Gastrocnemius medialis (tissue), 4 donors: ENCODE measurements around the gene CHMP6.

Source experiments
- POLR2A ChIP-seq, 2 donors: fragments of 450-650 bp; IDR thresholded peaks; one replicate each; pipeline ENCODE4 v1.6.1; 2017; ENCODE audit warnings: antibody characterized with exemption in 2 of 2, mild to moderate bottlenecking in 2 of 2, moderate library complexity in 2 of 2
- TF ChIP-seq, protein P1 (sequence below), 5 experiments: fragments of 450-650 bp in 3 of 5; fragments of 200-600 bp in 2 of 5; sonication (generic) in 2 of 5; IDR thresholded peaks in 4 of 5; conservative IDR thresholded peaks in 1 of 5; 1 replicate in 4 of 5; 2 replicates in 1 of 5; pipeline ENCODE4 v1.5.1; 2016 to 2019; ENCODE audit warnings: antibody characterized with exemption in 5 of 5, mild to moderate bottlenecking in 3 of 5, moderate library complexity in 3 of 5

DNA sequence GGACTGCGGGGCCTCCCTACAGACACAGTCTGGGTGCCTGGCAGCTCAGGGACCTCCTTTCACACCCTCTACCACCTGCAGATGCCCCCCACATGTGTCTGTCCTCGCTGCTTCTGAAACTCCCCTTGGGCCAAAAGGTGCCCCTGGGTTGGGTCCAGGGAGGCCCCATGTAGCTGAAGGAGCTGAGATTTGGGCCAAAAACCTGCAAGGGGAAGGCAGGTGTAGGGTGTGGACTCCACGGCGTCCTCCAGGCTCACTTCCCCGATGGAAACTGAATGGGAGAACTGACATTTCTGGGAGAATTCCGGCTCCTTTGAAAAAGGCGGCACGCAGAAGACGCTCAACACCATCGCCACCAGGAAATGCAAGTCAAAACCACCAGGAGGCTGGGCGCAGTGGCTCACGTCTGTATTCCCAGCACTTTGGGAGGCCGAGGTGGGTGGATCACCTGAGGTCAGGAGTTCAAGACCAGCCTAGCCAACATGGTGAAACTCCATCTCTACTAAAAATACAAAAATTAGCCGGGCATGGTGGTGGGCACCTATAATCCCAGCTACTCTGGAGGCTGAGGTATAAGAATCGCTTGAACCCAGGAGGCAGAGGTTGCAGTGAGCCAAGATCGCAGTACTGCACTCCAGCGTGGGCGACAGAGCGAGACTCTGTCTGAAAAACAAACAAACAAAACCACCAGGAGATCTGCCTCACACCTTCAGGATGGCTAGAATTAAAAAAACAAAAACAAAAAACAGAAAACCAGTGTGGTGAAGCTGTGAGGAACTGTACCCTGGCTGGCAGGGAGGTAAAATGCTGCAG lies 30.1 kb downstream of the CHMP6 start:
- TF ChIP-seq, protein P1, sequence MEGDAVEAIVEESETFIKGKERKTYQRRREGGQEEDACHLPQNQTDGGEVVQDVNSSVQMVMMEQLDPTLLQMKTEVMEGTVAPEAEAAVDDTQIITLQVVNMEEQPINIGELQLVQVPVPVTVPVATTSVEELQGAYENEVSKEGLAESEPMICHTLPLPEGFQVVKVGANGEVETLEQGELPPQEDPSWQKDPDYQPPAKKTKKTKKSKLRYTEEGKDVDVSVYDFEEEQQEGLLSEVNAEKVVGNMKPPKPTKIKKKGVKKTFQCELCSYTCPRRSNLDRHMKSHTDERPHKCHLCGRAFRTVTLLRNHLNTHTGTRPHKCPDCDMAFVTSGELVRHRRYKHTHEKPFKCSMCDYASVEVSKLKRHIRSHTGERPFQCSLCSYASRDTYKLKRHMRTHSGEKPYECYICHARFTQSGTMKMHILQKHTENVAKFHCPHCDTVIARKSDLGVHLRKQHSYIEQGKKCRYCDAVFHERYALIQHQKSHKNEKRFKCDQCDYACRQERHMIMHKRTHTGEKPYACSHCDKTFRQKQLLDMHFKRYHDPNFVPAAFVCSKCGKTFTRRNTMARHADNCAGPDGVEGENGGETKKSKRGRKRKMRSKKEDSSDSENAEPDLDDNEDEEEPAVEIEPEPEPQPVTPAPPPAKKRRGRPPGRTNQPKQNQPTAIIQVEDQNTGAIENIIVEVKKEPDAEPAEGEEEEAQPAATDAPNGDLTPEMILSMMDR (IDR thresholded peaks at IDR 0.05 in 4 of 5, conservative IDR thresholded peaks at IDR 0.05 in 1 of 5), result no peak
- no peak for TF ChIP-seq POLR2A (IDR thresholded peaks at IDR 0.05)
